GM12878 (cell line): ENCODE measurements around the gene FARS2. TPM values are rescaled to one million over a fixed set of nuclear protein-coding genes. Genes with fewer than 3 reads are reported as not detected.

ENCODE experiments used
- ATAC-seq: fragments of 200-7000 bp; cut with Tn5 transposase; 3 replicates; pipeline ENCODE4 v1.9.1; 2020; ENCODE audit warnings: mild to moderate bottlenecking, moderate library complexity
- BruUV-seq: library from RNA; stranded (reverse); fragments of 400-500 nt; replicated peaks from 2 replicates; lab custom pipeline; 2021; lab: Mats Ljungman, UMichigan
- CTCF ChIA-PET: fragments of 300-600 bp; sonication (Branson Sonifier 250); formaldehyde crosslinking; extraction: SDS; loops from one replicate; lab custom pipeline; 2021; ENCODE audit warnings: inconsistent platforms; lab: Yijun Ruan, JAX
- POLR2A ChIA-PET: fragments of 350-600 bp; formaldehyde crosslinking; extraction: SDS; loops from one replicate; lab custom pipeline; 2021; ENCODE audit warnings: inconsistent platforms; lab: Charles Lee
- RAD21 ChIA-PET: fragments of 300-600 bp; sonication (Branson Sonifier 250); formaldehyde crosslinking; loops from one replicate; lab custom pipeline; 2023; ENCODE audit warnings: antibody characterized with exemption; ENCODE audit not compliant: unreplicated experiment; lab: Charles Lee
- SMC1A ChIA-PET: fragments of 300-600 bp; sonication (Branson Sonifier 250); formaldehyde crosslinking; loops from one replicate; lab custom pipeline; 2023; ENCODE audit not compliant: unreplicated experiment, uncharacterized antibody; lab: Charles Lee
- DNase-seq: peaks from one replicate; pipeline ENCODE4 v3.0.0-alpha.2; 2011; ENCODE audit warnings: low read depth, low spot score
- FAIRE-seq: peaks from 3 replicates; lab custom pipeline; 2011; peaks lifted over from hg19 to GRCh38; lab: Jason Lieb, UNC
- H2AFZ ChIP-seq: 2 replicates; pipeline ENCODE4 v1.6.0; 2011; ENCODE audit warnings: low read depth, low read length, control low read depth; ENCODE audit not compliant: control insufficient read depth
- H3K27ac ChIP-seq: 2 replicates; pipeline ENCODE4 v1.5.1; 2011; ENCODE audit warnings: control low read depth; ENCODE audit not compliant: control insufficient read depth, insufficient read depth
- H3K27me3 ChIP-seq, 2 experiments: replicated peaks in 1 of 2; 2 replicates each; pipeline versions ENCODE4 v1.6.0 to v1.6.1; 2011; ENCODE audit warnings: low read length in 1 of 2; ENCODE audit not compliant: control insufficient read depth in 2 of 2, insufficient read depth in 2 of 2
- H3K36me3 ChIP-seq, 2 experiments: 2 replicates each; pipeline ENCODE4 v1.5.1; 2011; ENCODE audit warnings: low read length in 1 of 2; ENCODE audit not compliant: control insufficient read depth in 2 of 2, insufficient read depth in 2 of 2
- H3K4me1 ChIP-seq: 2 replicates; pipeline ENCODE4 v1.6.1; 2011; ENCODE audit warnings: mild to moderate bottlenecking, low read length, moderate library complexity, mixed read lengths; ENCODE audit not compliant: control insufficient read depth, insufficient read depth
- H3K4me2 ChIP-seq: 2 replicates; pipeline ENCODE4 v1.6.0; 2011; ENCODE audit warnings: control low read depth; ENCODE audit not compliant: control insufficient read depth, insufficient read depth
- H3K4me3 ChIP-seq: fragments of 200-600 bp; sonication (generic); 2 replicates; pipeline ENCODE4 v1.5.1; 2016
- H3K79me2 ChIP-seq: 2 replicates; pipeline ENCODE4 v1.6.0; 2011; ENCODE audit warnings: low read length; ENCODE audit not compliant: control insufficient read depth, insufficient read depth
- H3K9ac ChIP-seq: 2 replicates; pipeline ENCODE4 v1.8.0; 2011; ENCODE audit warnings: low read length, control low read depth, mixed read lengths; ENCODE audit not compliant: control insufficient read depth, insufficient read depth
- H3K9me3 ChIP-seq: replicated peaks from 3 replicates; pipeline ENCODE4 v1.5.1; 2011; ENCODE audit warnings: mild to moderate bottlenecking, low read length; ENCODE audit not compliant: control insufficient read depth, insufficient read depth
- H4K20me1 ChIP-seq: 2 replicates; pipeline ENCODE4 v1.6.0; 2011; ENCODE audit not compliant: control insufficient read depth, insufficient read depth
- CBX5 ChIP-seq: sonication (generic); IDR thresholded peaks from 2 replicates; pipeline ENCODE4 v1.6.1; 2016; ENCODE audit warnings: low read depth, moderate library complexity, mild to moderate bottlenecking, inconsistent platforms
- CEBPB ChIP-seq, 2 experiments: fragments of 150-350 bp in 1 of 2; IDR thresholded peaks; 2 replicates each; pipeline ENCODE4 v1.6.1; 2012 to 2014; ENCODE audit warnings: low read depth in 2 of 2, low read length in 2 of 2, borderline replicate concordance in 1 of 2, inconsistent platforms in 1 of 2
- CHD2 ChIP-seq: IDR thresholded peaks from 2 replicates; pipeline ENCODE4 v1.6.1; 2011; ENCODE audit warnings: low read depth, low read length, improper control_type of control experiment, borderline replicate concordance
- DPF2 ChIP-seq: fragments of 450-650 bp; IDR thresholded peaks from 2 replicates; pipeline ENCODE4 v1.6.1; 2017; ENCODE audit warnings: mild to moderate bottlenecking
- ESRRA ChIP-seq: IDR thresholded peaks from 2 replicates; pipeline ENCODE4 v1.6.1; 2012; ENCODE audit warnings: mild to moderate bottlenecking, low read length, improper control_type of control experiment
- FOXM1 ChIP-seq: IDR thresholded peaks from 2 replicates; pipeline ENCODE4 v1.6.1; 2012; ENCODE audit warnings: low read depth, mild to moderate bottlenecking, inconsistent platforms, low read length, moderate library complexity
- KLF5 ChIP-seq: fragments of 450-650 bp; IDR thresholded peaks from 2 replicates; pipeline ENCODE4 v1.6.1; 2014; ENCODE audit warnings: mild to moderate bottlenecking; ENCODE audit not compliant: partially characterized antibody
- MYC ChIP-seq: IDR thresholded peaks from 2 replicates; pipeline ENCODE4 v1.6.1; 2011; ENCODE audit warnings: mild to moderate bottlenecking, low read length, moderate library complexity, inconsistent platforms; ENCODE audit not compliant: insufficient read depth, insufficient replicate concordance, insufficient read length, severe bottlenecking
- PAX8 ChIP-seq: fragments of 450-650 bp; IDR thresholded peaks from 2 replicates; pipeline ENCODE4 v1.6.1; 2017; ENCODE audit warnings: mild to moderate bottlenecking, moderate library complexity
- PML ChIP-seq: IDR thresholded peaks from 2 replicates; pipeline ENCODE4 v1.6.1; 2012; ENCODE audit warnings: low read length, inconsistent platforms
- POU2F2 ChIP-seq: IDR thresholded peaks from 3 replicates; pipeline ENCODE4 v1.6.1; 2011; ENCODE audit warnings: low read depth, mild to moderate bottlenecking, low read length, borderline replicate concordance
- SUZ12 ChIP-seq: fragments of 200-600 bp; sonication (generic); IDR thresholded peaks from one replicate; pipeline ENCODE4 v1.6.1; 2018; ENCODE audit warnings: antibody characterized with exemption, mild to moderate bottlenecking; ENCODE audit not compliant: unreplicated experiment
- TARDBP ChIP-seq: IDR thresholded peaks from 2 replicates; pipeline ENCODE4 v1.6.1; 2016; ENCODE audit warnings: borderline replicate concordance
- ZZZ3 ChIP-seq: IDR thresholded peaks from 2 replicates; pipeline ENCODE4 v1.6.1; 2011; ENCODE audit warnings: low read depth; ENCODE audit not compliant: control insufficient read depth, insufficient read length
- WGBS: methylation state at CpG from one replicate; pipeline ENCODE4 v1.1.6; 2016; ENCODE audit warnings: low lambda C conversion rate; ENCODE audit not compliant: insufficient replicate concordance, insufficient coverage; ENCODE audit errors: missing lambda C conversion rate; 5-methylcytosine and 5-hydroxymethylcytosine counted together
- in situ Hi-C: fragments of 300-500 bp; cut with MboI; formaldehyde crosslinking; loops from 9 replicates; pipeline ENCODE4 v1.14.3; 2018; ENCODE audit warnings: mixed read lengths
- intact Hi-C: fragments of 100-400 bp; cut with micrococcal nuclease; formaldehyde crosslinking; loops from one replicate; pipeline ENCODE4 v1.14.2; 2022; ENCODE audit not compliant: unreplicated experiment
- polyA plus RNA-seq, 11 experiments: library from polyadenylated mRNA; depleted of rRNA in 4 of 11; unstranded in 6 of 11; stranded (reverse) in 5 of 11; fragments of >200 nt; fragmentation: Nextera tagmentation in 4 of 11; fragmentation: Illumina TruSeq in 1 of 11; extraction: Ambion mirVana in 4 of 11; extraction: Trizol in 1 of 11; gene quantifications; 1 replicate in 1 of 11; 2 replicates in 10 of 11; pipeline versions ENCODE4 v1.2.1 to v1.2.3, GENCODE V29; 2011 to 2016; ENCODE audit warnings: inconsistent platforms in 2 of 11, missing spikeins in 2 of 11, low read depth in 1 of 11
- total RNA-seq, 4 experiments: library from RNA; depleted of rRNA in 3 of 4; stranded (reverse); fragments of >200 nt in 3 of 4; fragmentation: Illumina TruSeq in 1 of 4; extraction: Trizol in 1 of 4; gene quantifications; 2 replicates each; pipeline versions ENCODE4 v1.2.1 to v1.2.3, GENCODE V29; 2013 to 2021
- TF ChIP-seq, protein P1 (sequence below): IDR thresholded peaks from 2 replicates; pipeline ENCODE4 v1.6.1; 2011; ENCODE audit warnings: low read depth, low read length, improper control_type of control experiment, borderline replicate concordance
- TF ChIP-seq, protein P2 (sequence below): IDR thresholded peaks from 2 replicates; pipeline ENCODE4 v1.6.1; 2011; ENCODE audit warnings: mild to moderate bottlenecking, low read depth, low read length, moderate library complexity; ENCODE audit not compliant: insufficient replicate concordance
- TF ChIP-seq, protein P3 (sequence below): fragments of 450-650 bp; formaldehyde crosslinking; IDR thresholded peaks from 2 replicates; pipeline ENCODE4 v1.5.0; 2022; ENCODE audit warnings: mild to moderate bottlenecking, missing genetic modification characterization

FARS2 gene
- total and polyA plus RNA-seq, 10 of the 15 experiments (the other 5 are each of a cell fraction or from before 2014, with no cell fraction given): 16.8 to 46.7 (median 25.6) TPM

DNA sequence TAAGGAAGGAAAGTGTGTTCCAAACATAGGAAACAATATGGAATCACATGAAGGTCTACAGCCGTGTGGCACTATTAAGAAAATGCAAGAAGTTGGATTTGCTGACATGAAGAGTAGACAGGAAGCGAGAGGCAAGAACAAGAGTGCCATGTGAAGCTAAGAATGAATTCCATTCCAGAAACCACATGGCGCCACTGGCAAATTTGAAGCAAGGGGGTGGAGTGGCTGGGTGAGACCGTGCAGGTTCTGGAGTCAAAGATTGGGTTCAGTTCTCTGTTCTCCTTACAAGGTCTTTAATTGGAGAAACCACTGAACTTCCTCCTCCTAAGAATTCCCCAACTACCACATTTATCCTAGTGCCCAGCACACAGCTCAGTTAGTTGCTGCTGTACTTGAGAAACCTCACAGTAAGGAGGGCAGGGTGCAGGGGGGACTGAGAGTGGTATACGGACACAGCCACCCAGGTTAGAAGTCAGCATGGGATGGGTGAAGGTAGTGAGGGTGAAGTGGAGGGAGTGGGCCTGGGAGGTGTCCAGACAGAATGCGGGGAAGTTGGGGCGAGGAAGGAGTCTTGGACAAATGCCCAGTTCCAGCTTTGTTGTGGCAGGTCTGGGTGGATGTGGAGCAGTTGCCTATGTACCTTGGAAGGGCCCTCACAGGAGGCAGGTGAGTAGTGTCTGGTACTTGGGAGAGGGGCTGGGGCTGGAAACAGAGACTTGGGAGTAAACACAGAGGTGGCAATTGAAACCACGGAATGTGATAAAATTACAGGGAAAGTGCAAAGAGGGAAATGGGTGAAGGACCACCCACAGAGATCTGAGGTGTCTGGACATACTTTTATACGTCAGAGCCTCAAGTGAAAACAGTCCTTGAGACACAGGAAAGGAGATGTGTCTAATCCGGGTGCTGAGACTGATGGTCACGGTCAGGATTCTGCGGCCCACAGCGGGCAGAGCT, 14.9 kb upstream of the FARS2 start:
- Histone ChIP-seq H2AFZ (no peak overlapping the region), H3K4me1 (no peaks in the 10 kb centered on the region), H3K4me3 (no peak overlapping the region), H3K9ac (no peak overlapping the region), H3K36me3 (peaks cover 0 to 2% of the 10 kb centered on the region in 2 experiments; a peak in 3 of 4 replicates), H3K79me2 (no peaks in the 10 kb centered on the region), H3K9me3 (no peaks in the 10 kb centered on the region), H3K27me3 (no peaks in the 10 kb centered on the region), H3K27ac (no peak overlapping the region), H4K20me1 (no peaks in the 10 kb centered on the region), H3K4me2 (no peak overlapping the region)
- BruUV-seq: no TSS peak
- no peak for TF ChIP-seq ZZZ3
- no peak for TF ChIP-seq PAX8
- TF ChIP-seq, protein P1, sequence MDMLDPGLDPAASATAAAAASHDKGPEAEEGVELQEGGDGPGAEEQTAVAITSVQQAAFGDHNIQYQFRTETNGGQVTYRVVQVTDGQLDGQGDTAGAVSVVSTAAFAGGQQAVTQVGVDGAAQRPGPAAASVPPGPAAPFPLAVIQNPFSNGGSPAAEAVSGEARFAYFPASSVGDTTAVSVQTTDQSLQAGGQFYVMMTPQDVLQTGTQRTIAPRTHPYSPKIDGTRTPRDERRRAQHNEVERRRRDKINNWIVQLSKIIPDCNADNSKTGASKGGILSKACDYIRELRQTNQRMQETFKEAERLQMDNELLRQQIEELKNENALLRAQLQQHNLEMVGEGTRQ: no peak
- TF ChIP-seq, protein P2, sequence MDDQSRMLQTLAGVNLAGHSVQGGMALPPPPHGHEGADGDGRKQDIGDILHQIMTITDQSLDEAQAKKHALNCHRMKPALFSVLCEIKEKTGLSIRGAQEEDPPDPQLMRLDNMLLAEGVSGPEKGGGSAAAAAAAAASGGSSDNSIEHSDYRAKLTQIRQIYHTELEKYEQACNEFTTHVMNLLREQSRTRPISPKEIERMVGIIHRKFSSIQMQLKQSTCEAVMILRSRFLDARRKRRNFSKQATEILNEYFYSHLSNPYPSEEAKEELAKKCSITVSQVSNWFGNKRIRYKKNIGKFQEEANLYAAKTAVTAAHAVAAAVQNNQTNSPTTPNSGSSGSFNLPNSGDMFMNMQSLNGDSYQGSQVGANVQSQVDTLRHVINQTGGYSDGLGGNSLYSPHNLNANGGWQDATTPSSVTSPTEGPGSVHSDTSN: no peak
- no peak for TF ChIP-seq CEBPB (IDR thresholded peaks at IDR 0.05; ENCODE audit: borderline replicate concordance in 1 of 2, low read depth in 2 of 2, low read length in 2 of 2)
- no peak for TF ChIP-seq KLF5
- TF ChIP-seq POU2F2: no peak
- TF ChIP-seq FOXM1: no peak
- TF ChIP-seq CBX5: no peak
- no peak for TF ChIP-seq CHD2
- no peak for TF ChIP-seq DPF2
- TF ChIP-seq, protein P3, sequence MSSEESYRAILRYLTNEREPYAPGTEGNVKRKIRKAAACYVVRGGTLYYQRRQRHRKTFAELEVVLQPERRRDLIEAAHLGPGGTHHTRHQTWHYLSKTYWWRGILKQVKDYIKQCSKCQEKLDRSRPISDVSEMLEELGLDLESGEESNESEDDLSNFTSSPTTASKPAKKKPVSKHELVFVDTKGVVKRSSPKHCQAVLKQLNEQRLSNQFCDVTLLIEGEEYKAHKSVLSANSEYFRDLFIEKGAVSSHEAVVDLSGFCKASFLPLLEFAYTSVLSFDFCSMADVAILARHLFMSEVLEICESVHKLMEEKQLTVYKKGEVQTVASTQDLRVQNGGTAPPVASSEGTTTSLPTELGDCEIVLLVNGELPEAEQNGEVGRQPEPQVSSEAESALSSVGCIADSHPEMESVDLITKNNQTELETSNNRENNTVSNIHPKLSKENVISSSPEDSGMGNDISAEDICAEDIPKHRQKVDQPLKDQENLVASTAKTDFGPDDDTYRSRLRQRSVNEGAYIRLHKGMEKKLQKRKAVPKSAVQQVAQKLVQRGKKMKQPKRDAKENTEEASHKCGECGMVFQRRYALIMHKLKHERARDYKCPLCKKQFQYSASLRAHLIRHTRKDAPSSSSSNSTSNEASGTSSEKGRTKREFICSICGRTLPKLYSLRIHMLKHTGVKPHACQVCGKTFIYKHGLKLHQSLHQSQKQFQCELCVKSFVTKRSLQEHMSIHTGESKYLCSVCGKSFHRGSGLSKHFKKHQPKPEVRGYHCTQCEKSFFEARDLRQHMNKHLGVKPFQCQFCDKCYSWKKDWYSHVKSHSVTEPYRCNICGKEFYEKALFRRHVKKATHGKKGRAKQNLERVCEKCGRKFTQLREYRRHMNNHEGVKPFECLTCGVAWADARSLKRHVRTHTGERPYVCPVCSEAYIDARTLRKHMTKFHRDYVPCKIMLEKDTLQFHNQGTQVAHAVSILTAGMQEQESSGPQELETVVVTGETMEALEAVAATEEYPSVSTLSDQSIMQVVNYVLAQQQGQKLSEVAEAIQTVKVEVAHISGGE: no peak
- TF ChIP-seq MYC: no peak
- TF ChIP-seq ESRRA: no peak
- TF ChIP-seq SUZ12: no peak
- TF ChIP-seq PML: no peak
- TF ChIP-seq TARDBP: no peak
- WGBS: 87% methylated on average over 13 of the region's 13 CpGs
- POLR2A ChIA-PET: interaction anchor here (1.8 kb wide), 1 partner anchor 12 kb away, joined by 4 read pairs; no protein-coding TSS in a partner anchor
- intact Hi-C loops: no loop called here
- SMC1A ChIA-PET: interaction anchor here (0.9 kb wide), 1 partner anchor 82 kb away, joined by 3 read pairs; no protein-coding TSS in a partner anchor
- RAD21 ChIA-PET: no interaction called here
- in situ Hi-C loops: no loop called here
- no peak for FAIRE-seq
- ATAC-seq: no peak
- CTCF ChIA-PET: interaction anchor here (0.8 to 1.0 kb wide), 2 partner anchors 11 to 133 kb away, joined by 3 to 4 read pairs; no protein-coding TSS in a partner anchor
- no peak for DNase-seq
